ENCODE results near the gene PPP1R13B.

DNA sequence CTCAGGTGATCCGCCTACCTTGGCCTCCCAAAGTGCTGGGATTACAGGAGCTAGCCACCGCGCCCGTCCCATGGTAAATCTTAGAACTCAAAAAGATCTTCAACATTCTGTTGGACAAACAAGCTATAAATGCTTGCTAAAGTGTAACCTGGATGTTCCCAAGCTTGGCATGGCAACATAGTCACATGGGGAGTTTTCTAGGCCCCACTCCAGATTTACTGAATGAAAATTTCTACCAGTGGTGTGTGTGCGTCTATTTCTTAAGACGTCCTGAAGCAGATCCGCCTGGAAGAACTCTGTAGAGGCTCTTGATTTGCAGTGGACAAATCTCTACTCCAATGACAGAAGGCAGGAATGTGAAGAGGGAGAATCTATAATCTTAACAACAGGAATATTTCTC is 71.9 kb downstream of the PPP1R13B start:
- TF ChIP-seq ZNF274 (IDR thresholded peaks at IDR 0.05; ENCODE audit: low read depth, low read length) (no peak), YY1 (IDR thresholded peaks at IDR 0.05; ENCODE audit: insufficient read depth, insufficient read length) (no peak), SUZ12 (IDR thresholded peaks at IDR 0.05; ENCODE audit: extremely low read depth, insufficient read depth, insufficient read length) (no peak)
